NCI-H2227 treated with DMSO at 0.1 percent for 48 hours (cell line): Measurements from ENCODE around the gene TBC1D22A.

Experiments used
- DNase-seq: peaks from one replicate; lab custom pipeline; 2025; lab: John Stamatoyannopoulos, UW

TBC1D22A gene

DNA sequence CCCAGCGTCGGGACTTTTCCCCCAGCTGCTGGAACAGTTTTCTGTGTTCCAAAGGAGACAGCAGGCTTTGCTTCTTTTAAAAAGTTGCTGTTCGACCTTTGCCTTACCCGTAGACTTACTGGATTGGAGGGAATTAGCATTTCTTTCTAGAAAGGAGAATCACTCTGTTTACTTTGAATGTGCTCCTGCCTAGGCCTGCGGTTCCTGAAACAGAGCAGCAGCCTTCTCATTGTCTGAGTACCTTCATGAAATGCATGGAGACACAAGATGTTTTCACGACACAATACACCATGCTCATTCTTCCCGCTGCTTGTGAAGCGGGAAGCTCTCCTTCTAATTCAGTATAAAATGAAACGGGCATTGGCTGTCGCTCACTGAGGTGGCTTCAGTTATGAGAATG is 196.2 kb downstream of the TBC1D22A start:
- DNase-seq: no peak

DNA sequence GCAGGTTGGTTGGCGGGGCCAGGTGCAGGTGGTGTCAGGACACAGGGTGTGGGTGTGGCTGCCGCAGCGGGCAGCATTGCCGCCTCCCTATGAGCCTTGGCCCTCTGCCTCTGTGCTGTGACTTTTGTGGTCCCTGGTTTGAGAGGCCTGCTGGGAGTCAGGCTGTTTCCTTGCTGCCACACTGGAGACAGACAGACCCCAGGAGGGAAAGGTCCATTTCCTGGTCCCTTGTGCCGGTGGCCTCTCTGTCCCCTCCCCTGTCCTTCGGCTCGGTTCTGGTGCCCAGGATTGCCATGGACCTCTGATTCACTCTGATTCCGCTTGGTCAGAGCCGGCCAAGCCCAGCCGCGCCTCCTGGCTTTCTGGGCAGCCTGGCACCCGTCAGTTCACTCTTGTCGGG is 196.9 kb downstream of the TBC1D22A start:
- DNase-seq: no peak

DNA sequence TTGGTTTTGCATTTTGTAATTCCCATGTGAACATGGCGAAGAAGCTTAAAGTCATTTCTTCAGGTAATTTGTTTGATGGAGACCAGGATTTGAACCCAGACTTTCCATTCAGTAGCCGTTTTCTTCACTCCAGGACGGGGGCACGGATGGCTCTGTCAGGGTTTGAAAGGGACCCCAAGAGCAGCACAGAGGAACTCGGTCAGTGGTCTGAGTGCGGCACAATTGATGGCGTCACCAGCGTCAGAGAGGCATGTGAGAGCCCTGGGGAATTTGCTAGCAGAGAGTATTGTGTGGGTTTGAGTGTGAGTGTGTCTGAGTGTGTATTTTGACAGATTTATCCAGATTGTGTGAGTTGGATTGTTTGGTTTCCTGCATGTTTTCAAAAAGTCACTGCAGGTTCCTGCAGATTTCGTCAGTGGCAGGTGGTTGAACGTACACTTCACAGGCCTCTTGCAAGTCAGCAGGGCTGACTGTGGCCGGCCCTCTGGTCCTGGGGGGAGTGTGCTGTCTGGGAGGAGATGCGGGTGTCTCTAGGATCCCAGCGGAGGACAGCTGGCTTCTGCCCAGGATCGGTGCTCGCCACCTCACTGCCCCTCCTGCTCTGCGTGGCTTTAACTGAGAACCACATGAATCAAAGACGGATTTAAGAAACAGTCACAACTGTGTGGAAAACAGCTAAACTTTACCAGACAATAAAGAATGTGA is 199.3 kb downstream of the TBC1D22A start:
- DNase-seq: no peak

DNA sequence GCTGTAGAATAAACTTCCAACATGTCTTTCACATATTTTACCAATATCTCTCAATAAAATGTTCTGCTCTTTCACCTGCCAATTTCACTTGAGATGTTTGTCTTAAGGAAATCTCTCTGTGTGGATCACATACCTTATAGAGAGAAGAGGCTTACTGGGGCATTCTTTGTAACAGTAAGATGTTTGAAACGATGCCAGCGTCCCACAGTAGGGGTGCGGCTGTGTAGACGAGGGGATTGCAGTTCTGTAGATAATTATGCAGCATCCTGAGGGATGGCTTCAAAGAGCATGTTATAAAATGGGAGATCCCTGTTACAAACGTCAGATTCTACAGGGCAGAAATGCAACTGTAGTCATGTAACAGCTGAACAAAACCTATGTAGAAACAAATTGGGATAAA is 200.0 kb downstream of the TBC1D22A start:
- DNase-seq: no peak

DNA sequence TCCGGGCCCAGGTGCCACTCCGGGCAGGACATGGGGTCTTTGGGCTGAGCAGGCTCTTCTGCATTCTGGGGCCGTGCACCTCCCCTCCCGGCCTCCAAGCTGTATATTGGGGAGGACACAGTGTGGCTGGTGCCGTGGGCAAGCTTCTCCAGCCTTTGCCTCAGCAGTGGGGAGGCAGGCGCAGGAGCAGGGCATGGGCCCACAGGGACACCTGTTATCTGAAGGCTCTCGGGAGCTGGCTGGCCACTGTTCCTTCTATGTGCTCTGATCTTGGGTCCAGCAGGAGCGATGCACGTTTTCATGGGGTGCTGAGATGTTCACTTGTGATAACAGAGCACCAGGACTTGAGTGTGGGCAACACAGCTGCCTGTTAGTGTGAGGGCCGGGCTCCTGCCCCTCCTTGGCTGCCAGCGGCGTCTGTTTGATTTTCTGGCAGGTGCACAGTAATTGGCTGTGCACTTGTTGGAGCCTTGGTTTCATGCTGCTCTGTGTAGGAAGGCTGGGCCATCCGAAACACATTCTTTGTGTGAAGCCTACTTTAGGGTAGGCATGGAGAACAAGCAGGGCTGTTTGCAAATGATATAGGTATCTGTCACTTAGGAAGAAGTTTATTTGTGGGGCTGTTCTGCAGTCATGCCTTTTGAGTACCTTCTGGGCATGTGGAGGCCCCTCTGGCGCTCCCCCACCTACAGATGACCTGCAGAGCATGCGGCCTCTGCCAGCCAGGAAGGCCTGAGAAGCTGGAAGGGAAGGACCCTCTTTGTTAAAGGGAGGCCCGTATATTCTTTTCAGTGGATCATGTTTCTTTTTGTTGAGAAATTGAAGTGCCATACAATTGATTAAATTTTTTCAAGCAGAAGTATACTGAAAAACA is 201.5 kb downstream of the TBC1D22A start:
- no peak for DNase-seq

DNA sequence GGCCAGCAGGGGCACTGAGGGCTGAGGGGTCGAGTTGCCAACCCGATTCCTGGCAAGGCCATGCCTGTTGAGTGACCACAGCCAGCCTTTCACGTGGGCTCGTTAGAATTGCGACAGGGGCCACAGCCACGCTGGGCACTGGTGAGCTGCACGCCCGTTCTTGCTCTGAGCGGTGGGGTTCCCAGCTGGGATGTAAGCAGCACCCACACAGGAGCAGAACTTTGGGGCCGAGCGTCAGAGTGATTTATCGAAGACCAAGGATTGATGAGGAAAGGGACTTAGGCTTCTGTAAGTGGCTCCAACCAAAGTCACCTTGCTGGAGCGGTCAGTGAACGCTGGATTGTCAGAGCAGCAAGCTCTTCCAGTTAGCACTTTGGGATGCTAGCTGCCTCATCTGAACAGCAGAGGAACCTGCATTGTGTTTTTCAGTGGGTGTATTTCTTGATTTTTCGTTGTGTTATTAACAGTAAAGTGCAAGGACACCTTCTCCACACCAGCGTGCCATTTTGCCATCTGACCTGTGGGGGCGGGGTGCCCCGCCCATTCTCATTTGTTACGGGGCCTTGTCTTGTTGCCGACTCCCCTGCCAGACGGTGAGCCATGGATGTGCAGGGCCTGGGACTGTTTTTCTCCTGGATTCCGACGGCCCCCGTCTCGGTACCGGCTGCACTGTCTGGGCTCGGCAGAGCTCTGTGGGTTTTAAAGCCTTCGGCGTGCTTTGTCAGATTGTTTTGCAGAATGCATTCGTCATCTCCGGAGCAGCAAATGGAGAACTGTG is 202.5 kb downstream of the TBC1D22A start:
- DNase-seq: no peak

DNA sequence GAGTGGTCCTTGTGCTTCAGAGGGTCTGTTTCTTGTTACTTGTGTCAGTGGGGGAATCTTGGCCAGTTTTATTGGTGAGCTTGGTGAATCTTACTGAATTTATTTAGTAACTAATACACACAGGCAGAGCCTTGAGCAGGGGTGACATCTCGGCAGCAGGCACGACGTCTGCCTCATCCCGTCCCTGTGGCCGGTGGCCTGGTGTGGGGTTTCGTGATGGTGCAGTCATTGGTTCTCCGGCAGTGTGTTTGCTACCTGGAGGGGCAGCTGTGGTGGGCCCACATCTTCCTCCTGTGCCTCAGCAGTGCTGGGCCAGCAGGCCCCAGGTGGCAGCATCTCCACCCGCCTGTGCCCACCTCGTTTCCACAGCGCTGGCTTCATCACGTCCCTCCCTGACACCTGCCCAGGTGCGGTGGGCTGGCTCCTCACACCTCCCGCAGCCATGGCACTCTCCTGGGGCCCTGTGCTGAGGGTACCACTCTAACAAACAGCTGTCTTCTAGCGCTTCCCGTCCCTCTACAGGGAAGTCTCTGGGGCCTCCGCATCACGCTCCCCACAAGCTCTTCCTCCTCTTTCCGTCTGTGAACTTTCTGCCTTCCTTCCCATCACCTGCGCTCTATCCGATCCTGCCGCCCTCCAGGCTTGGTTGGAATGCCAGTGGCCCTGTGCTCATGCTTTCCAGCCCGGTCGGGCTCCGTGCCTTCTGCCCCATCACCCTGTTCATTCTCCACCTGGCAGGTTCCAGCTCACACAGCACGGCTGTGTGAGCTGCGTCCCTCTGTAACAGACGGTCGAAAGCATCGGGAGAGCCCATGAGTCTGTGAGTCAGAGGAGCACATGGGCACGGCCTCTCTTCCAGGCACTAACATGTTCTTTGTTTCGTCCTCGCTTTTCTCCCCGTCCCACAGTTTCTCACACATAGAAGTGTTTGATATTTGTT is 203.4 kb downstream of the TBC1D22A start:
- DNase-seq: no peak

DNA sequence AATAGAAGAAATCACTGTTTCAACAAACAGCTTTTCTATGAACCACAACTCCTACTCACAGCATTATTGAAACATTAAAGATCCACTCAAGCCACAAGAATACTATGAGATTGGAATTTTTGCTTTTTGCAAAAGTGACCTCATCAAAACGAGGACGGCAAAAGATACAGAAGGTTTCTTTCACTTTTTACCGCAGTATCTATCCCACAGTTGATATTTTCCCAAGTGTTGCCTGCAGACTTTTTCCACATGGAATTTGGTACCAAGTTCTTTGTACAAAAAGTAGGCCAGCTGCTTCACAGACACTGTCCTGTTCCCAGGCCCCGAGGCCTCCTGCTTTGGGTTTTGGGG is 204.0 kb downstream of the TBC1D22A start:
- no peak for DNase-seq

DNA sequence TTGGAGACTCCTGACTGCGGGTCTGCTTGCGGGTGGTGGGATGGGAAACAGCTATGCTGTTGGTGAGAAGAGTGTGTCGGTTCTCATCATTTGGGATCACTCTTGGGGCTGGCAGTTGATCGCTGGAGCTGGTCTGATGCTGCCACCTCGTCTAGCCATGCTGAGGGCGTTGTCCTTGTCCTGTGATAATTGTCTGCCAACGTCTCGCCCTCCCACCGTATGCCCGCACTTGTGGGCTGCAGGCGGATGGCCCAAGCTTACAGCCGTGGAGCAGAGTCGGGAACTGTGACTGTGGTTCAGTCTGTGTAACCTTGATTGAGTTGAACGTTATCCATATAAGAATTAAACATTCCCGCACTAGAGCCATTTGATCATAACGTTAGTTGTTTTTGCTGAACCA is 204.4 kb downstream of the TBC1D22A start:
- no peak for DNase-seq

DNA sequence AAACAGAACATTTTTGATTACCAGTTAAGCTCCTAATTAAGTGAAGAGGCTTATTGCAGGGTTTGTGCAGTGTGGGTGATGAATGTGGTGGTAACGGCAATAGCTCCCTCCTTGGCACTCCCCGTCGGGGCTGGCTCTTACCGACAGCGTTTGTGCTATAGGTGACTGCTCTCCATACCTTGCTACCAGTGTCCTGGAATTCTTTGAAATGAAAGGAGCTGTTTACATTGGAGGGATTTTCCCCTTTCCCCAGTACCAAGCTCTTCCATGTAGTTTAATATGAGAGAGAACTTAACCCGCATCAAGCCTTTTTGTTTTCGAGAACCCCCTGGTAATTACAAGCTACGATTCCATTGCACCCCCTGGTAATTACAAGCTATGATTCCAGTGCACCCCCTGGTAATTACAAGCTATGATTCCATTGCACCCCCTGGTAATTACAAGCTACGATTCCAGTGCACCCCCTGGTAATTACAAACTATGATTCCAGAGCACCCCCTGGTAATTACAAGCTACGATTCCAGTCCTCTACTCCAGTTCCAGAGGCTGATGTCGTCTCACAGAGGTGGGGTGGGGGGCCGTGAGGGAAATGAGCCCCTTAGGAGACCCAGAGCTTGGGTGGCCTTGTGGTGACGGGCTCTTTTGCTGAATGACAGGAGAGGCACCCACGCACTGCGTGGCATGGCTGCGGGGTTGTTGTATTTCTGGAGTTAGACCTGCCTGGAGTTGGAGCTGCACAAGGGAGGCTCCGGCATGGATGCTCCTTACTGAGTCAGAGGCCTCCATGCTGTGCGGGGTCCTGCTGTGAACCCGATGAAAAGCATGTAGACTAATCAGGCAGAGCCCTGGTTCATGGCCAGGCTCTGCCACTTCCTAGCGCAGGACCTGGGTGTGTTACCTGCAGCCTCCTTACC is 205.3 kb downstream of the TBC1D22A start:
- no peak for DNase-seq

DNA sequence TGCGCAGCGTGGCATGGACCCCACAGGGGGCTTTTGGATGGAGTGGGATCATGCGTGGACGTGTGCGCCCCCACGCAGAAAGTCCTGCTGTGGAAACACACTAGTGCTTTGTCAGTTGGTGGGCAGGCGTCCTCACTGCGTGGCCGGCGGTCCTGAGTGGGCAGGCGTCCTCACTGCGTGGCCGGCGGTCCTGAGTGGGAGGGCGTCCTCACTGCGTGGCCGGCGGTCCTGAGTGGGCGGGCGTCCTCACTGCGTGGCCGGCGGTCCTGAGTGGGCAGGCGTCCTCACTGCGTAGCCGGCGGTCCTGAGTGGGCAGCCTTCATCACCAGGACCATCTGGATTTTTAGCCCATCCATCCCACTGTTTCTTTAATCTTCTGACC is 205.9 kb downstream of the TBC1D22A start:
- DNase-seq: no peak

DNA sequence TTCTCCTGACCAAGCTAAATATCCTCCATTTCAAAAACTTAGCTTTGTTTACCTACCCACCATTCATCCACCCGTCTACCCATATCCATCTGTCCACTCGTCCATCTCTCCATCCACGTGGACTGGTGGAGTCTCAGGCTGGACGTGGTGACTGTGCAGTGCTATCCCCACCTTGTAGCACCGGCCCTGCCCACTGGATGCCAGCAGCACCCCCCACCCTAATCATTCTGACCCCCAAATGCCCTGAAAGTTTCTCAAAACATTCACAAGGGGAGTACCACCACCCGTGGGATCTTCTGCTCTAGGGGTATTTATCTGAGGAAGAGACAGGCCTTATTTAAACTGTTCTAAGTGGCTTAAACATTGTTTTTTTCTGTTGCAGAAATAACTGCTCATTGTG is 206.4 kb downstream of the TBC1D22A start:
- DNase-seq: no peak

DNA sequence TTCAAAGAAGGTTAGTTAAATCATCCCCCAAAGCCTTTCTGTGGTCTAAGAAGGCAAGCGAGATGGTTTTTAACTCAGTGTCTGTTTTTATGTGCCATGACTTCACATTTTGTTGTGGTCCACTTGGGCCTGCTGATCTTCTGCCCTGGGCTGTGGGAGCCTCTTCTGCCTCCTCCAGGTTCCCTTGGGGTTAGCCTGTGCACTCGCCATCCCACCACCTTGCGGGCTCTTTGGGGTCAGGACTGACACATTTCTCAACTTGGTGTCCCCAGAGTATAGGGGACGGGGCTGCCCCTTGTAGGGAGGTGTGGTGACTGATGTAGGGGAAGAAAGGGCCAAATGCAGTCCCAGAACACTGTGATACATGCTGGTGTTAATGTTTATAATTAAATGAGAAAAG is 207.0 kb downstream of the TBC1D22A start:
- DNase-seq: no peak

DNA sequence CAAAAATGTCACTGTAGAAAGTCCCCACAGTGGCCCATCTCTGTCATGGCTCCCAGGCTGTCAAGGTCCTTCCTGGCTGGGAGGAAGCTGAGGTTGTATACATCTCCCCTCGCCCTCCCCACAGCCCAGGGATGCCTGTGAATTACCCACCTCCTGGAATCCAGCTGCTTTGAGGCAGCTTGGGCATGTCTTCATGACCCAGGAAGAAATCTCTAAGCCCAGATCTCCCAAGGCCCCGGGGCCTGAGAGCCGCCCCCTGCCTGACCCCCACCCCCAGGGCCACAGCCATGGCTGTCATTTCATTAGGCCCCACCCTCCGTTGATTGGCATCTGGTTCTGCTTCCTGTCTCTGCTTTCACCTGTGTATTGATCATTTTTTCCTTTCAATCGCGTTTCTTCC is 207.5 kb downstream of the TBC1D22A start:
- no peak for DNase-seq

DNA sequence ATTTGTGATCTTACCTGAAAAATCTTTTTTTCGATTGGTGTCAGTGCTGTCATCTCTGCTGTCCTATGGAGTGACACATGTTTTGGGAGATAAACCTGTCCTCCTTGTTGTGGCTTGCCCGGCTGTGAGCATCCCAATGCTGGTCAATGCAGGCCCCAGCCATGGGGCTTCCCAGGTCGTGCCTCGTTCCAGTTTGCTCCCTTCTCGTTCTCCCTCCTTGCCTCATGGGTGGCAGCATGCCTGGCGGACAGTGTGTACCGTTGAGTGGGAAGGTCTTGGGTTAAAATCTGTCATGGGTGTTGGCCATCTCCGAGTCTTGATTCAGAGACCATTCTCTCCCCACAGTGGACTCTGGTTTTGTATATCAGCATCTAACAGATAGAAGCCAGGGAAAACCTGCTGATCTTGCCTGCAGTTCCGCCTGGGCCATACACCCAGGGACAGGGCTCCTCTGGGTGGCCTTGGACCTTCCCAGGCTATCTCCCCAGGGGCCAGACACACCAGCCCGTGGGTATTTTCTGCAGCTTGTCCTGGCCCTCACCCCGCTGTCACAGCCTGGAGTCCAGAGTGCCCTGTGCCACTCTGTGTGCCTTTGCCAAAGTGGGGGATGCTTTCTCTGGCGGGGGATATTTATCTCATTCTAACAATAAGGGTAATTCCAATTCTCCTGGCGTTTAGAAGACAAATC is 208.1 kb downstream of the TBC1D22A start:
- DNase-seq: no peak

DNA sequence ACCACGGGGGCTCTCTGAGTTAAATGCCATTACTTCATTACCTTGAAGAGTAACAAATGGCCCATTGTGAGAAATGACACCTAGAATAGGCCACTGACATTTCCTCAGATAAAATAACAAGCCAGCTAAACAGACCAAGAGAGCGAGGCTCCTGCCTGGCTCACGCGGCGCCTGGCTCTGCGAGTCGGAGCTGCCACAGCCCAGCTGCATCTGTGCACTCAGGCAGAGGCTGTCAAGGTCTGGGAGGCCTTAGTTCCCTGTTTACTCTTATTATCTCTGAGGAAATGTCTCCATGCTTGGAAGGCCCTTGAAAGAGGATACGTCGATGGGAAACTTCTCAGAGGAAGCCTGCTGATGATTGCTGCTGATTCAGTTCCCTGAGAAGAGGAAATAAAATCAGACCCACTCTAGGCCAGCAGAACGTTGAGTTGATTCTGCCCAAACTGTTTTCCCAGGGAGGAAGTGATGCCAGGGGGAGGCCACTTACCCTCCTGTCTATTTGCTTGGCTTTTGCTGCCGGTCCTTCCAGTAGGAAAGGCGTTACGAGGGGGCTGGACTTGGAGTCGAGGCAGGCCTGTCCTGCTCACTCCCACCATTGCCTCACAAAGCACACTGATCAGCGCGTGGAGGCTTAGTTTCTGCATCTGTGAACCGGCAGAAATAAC is 208.8 kb downstream of the TBC1D22A start:
- DNase-seq: peak; percentile 19

DNA sequence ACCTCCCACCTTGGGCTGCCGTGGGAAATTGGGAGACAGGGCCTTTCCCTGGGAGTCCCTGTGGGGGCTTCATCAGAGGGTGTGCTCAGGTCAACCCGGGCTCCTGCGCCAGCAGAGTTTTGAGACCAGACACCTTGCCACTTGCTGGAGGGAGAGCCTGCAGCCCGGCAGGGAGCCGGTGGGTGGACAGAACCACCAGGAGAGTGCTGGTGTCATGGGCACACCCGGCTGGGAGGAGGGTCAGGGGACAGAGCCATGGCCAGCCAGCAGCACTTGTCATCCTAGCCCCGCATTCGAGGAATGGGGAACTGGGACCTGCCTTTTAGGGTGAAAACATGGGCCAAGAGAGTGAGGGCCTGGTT is 209.3 kb downstream of the TBC1D22A start:
- no peak for DNase-seq

DNA sequence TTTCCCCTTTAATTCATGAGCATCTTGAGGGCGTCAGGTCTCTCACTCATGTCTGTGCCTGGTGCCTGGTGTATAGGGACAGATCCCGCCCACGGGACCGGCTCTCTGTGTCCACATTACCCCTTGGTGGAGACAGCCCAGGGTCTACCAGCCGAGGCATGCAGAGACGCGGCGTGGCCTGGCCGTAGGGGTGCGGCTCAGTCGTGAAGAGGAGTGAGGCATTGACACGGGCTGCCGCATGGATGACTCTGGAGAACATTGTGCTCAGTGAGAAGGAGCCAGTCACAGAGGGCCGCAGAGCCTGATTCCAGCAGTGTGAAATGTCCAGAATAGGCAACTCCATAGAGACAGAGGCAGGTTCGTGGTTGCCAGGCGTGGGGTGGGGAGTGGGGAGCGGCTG is 209.8 kb downstream of the TBC1D22A start:
- DNase-seq: no peak
